Neural progenitor cell (in vitro differentiated cells): ENCODE data around the gene CBX1. TPM values are rescaled to one million over a fixed set of nuclear protein-coding genes. Genes with fewer than 3 reads are reported as not detected.

Source experiments
- DNase-seq: peaks from one replicate; pipeline ENCODE4 v3.0.0-alpha.2; 2016; ENCODE audit warnings: low spot score
- H2AFZ ChIP-seq: fragments of 200-600 bp; sonication (generic); replicated peaks from 2 replicates; pipeline ENCODE4 v1.6.1; 2016; ENCODE audit warnings: antibody characterized with exemption
- H3F3A ChIP-seq: fragments of 200-600 bp; sonication (generic); 2 replicates; pipeline ENCODE4 v1.6.1; 2016; ENCODE audit warnings: antibody characterized with exemption, low read depth
- H3K27ac ChIP-seq: fragments of 200-600 bp; sonication (generic); 2 replicates; pipeline ENCODE4 v1.5.1; 2016; ENCODE audit warnings: mild to moderate bottlenecking
- H3K27me3 ChIP-seq: fragments of 200-600 bp; sonication (generic); 2 replicates; pipeline ENCODE4 v1.6.1; 2016; ENCODE audit warnings: mild to moderate bottlenecking, moderate library complexity
- H3K36me3 ChIP-seq: fragments of 200-600 bp; sonication (generic); 2 replicates; pipeline ENCODE4 v1.5.1; 2016
- H3K4me1 ChIP-seq: fragments of 200-600 bp; sonication (generic); 2 replicates; pipeline ENCODE4 v1.6.1; 2016; ENCODE audit warnings: mixed run types
- H3K4me2 ChIP-seq: fragments of 200-600 bp; sonication (generic); 2 replicates; pipeline ENCODE4 v1.6.1; 2016
- H3K4me3 ChIP-seq: fragments of 200-600 bp; sonication (generic); 2 replicates; pipeline ENCODE4 v1.5.1; 2016
- H3K79me2 ChIP-seq: fragments of 200-600 bp; sonication (generic); 2 replicates; pipeline ENCODE4 v1.6.1; 2016; ENCODE audit warnings: low read depth
- H3K9ac ChIP-seq: fragments of 200-600 bp; sonication (generic); 2 replicates; pipeline ENCODE4 v1.6.1; 2016
- H3K9me3 ChIP-seq: fragments of 200-600 bp; sonication (generic); 2 replicates; pipeline ENCODE4 v1.5.1; 2016; ENCODE audit warnings: low read depth
- H4K20me1 ChIP-seq: fragments of 200-600 bp; sonication (generic); 2 replicates; pipeline ENCODE4 v1.6.1; 2016; ENCODE audit warnings: low read depth
- H3K27ac Mint-ChIP-seq: 3 replicates; pipeline ENCODE4 v1.8.0; 2021; ENCODE audit warnings: mixed read lengths
- H3K27me3 Mint-ChIP-seq: 2 replicates; pipeline ENCODE4 v1.8.0; 2022; ENCODE audit warnings: low read depth, mild to moderate bottlenecking, inconsistent platforms, moderate library complexity, mixed read lengths; ENCODE audit not compliant: insufficient read depth
- H3K36me3 Mint-ChIP-seq: 3 replicates; pipeline ENCODE4 v1.8.0; 2021; ENCODE audit warnings: mixed read lengths
- H3K4me1 Mint-ChIP-seq: 3 replicates; pipeline ENCODE4 v1.8.0; 2021; ENCODE audit warnings: mixed read lengths
- H3K4me3 Mint-ChIP-seq: 3 replicates; pipeline ENCODE4 v1.8.0; 2021; ENCODE audit warnings: mild to moderate bottlenecking, moderate library complexity, mixed read lengths
- H3K9me3 Mint-ChIP-seq: 3 replicates; pipeline ENCODE4 v1.8.0; 2020; ENCODE audit warnings: mixed read lengths
- EZH2 ChIP-seq: fragments of 200-600 bp; sonication (generic); IDR thresholded peaks from 2 replicates; pipeline ENCODE4 v1.6.1; 2017; ENCODE audit warnings: antibody characterized with exemption, mild to moderate bottlenecking, moderate library complexity
- EZH2phosphoT487 ChIP-seq: fragments of 200-600 bp; sonication (generic); IDR thresholded peaks from 2 replicates; pipeline ENCODE4 v1.6.1; 2017; ENCODE audit warnings: antibody characterized with exemption
- total RNA-seq: library from RNA; depleted of rRNA; stranded (reverse); fragments of >200 nt; gene quantifications from 2 replicates; pipeline ENCODE4 v1.2.3, GENCODE V29; 2015; ENCODE audit warnings: low replicate concordance
- TF ChIP-seq, protein P1 (sequence below): fragments of 200-600 bp; sonication (generic); IDR thresholded peaks from 2 replicates; pipeline ENCODE4 v1.5.1; 2017; ENCODE audit warnings: antibody characterized with exemption, mild to moderate bottlenecking

The CBX1 gene
- total RNA-seq, 1 donor from 2014 or later, result 208 TPM

DNA sequence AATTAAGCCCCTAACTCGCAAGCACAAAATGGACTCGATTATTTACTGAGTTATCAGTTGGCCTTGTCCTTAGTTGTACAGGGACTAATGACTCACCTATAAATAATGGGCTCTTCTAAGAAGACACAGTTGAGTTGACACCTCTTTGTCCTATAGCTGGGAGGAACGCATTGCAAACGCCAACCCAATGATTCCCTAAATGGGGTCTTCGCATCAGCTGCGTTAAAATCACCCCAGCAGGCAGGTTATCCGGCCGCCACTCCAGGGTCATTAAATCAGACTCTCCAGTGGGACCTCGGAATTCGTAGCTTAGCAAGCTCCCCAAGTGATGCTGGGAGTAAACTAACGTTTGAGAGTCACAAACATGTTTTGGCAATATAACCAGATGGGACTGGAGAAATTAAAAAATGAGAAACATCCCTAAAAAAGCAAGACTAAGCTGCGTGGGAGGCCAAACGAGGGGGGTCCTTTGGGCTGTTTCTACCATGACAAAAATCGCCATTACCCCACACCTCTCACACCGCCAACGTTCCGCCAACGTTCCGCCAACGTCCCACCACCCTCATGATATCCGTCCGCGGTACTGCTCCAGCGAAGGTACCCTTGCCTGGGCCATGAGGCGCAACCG lies 54.1 kb downstream of the CBX1 start:
- H3K27ac ChIP-seq, result peak overlapping the region; percentile 78
- DNase-seq, result peak; percentile 49

DNA sequence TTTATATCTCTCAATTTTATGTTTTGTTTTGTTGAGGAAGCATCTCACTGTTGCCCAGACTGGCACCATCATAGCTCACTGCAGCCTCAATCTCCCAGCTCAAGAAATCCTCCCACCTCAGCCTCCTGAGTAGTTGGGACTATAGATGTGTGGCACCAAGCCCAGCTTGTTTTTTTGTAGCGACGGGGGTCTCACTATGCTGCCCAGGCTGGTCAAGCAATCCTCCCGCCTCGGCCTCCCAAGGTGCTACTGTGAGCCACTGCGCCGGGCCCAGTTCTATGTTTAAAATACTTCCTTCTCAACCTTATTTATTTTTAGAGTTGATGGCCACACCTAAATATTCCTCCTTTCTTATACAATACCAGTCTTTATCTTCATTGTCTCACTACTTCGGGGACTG lies 55.0 kb downstream of the CBX1 start:
- Mint-ChIP-seq H3K27ac (no peak overlapping the region), H3K4me3 (peak overlapping the region; percentile 100), H3K36me3 (peaks cover 12% of the 10 kb centered on the region), H3K9me3 (no peaks in the 10 kb centered on the region), H3K4me1 (peaks cover 42% of the 10 kb centered on the region), H3K27me3 (no peaks in the 10 kb centered on the region)
- Histone ChIP-seq H3K27ac (no peak overlapping the region), H4K20me1 (peaks cover 27% of the 10 kb centered on the region), H3K9ac (no peak overlapping the region), H3K9me3 (no peaks in the 10 kb centered on the region), H3K4me1 (peaks cover 19% of the 10 kb centered on the region), H3K4me3 (peak overlapping the region; percentile 93), H3F3A (peaks cover 27% of the 10 kb centered on the region), H3K27me3 (no peaks in the 10 kb centered on the region), H3K36me3 (no peaks in the 10 kb centered on the region), H3K4me2 (peak overlapping the region; percentile 89), H2AFZ (no peak overlapping the region), H3K79me2 (peaks cover 47% of the 10 kb centered on the region)
- DNase-seq, result no peak
- TF ChIP-seq, protein P1, sequence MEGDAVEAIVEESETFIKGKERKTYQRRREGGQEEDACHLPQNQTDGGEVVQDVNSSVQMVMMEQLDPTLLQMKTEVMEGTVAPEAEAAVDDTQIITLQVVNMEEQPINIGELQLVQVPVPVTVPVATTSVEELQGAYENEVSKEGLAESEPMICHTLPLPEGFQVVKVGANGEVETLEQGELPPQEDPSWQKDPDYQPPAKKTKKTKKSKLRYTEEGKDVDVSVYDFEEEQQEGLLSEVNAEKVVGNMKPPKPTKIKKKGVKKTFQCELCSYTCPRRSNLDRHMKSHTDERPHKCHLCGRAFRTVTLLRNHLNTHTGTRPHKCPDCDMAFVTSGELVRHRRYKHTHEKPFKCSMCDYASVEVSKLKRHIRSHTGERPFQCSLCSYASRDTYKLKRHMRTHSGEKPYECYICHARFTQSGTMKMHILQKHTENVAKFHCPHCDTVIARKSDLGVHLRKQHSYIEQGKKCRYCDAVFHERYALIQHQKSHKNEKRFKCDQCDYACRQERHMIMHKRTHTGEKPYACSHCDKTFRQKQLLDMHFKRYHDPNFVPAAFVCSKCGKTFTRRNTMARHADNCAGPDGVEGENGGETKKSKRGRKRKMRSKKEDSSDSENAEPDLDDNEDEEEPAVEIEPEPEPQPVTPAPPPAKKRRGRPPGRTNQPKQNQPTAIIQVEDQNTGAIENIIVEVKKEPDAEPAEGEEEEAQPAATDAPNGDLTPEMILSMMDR, result no peak
- TF ChIP-seq EZH2 (no peak), EZH2phosphoT487 (no peak)

More for the DNA sequence above, 54.1 kb downstream of the CBX1 start:
- Histone ChIP-seq H3K27me3 (no peaks in the 10 kb centered on the region), H3K36me3 (no peaks in the 10 kb centered on the region), H3F3A (peaks cover 36% of the 10 kb centered on the region), H3K4me2 (peak overlapping the region; percentile 89), H3K4me1 (peaks cover 22% of the 10 kb centered on the region), H4K20me1 (peaks cover 36% of the 10 kb centered on the region), H2AFZ (peak overlapping the region; percentile 92), H3K9me3 (no peaks in the 10 kb centered on the region), H3K79me2 (peaks cover 56% of the 10 kb centered on the region), H3K9ac (peak overlapping the region; percentile 35), H3K4me3 (peak overlapping the region; percentile 93)
- H3K4me1 Mint-ChIP-seq, result peaks cover 52% of the 10 kb centered on the region
- H3K4me3 Mint-ChIP-seq, result peak overlapping the region; percentile 100
- H3K9me3 Mint-ChIP-seq, result no peaks in the 10 kb centered on the region
- peak overlapping the region; percentile 100 for H3K27ac Mint-ChIP-seq
- peaks cover 4% of the 10 kb centered on the region for H3K27me3 Mint-ChIP-seq
- peaks cover 12% of the 10 kb centered on the region for H3K36me3 Mint-ChIP-seq
- TF ChIP-seq EZH2phosphoT487 (no peak), EZH2 (peak; percentile 15)
- TF ChIP-seq, protein P1, result no peak

DNA sequence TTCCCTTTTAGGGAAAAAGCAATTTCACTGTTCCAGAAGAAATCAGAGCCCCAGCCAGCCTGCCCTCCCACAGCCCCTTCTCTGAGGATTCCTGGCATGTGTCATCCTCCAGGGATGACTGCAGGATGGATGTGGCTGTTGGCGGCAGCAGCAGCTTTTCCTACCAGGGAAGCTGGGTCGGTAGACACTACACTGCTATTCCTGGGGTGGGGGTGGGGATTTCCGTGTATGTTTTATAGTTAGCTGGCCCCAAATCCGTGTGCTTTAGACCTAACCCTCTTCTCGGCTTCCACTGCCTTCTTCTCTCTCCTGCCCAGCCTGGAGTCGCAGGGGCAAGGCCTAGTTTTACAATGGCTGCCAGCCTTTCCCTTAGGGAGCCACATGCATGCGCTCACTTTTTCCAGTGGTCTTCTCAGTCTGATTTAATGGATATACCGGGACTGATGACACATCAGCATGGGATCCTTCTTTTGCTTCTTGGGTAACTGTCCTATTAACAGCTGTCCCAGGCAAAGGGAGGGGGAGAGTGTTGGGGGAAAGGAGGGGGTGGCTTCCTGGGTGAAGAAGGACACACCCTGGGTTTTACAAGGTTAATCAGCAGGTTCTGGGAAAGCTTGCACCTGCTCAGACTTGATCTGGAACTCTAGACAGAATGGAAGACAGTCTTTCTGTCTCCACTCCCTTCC lies 55.8 kb downstream of the CBX1 start:
- H3K4me3 Mint-ChIP-seq, result peak overlapping the region; percentile 100
- H3K4me1 Mint-ChIP-seq, result peaks cover 34% of the 10 kb centered on the region
- H3K36me3 Mint-ChIP-seq, result peaks cover 8% of the 10 kb centered on the region
- no peak for TF ChIP-seq EZH2phosphoT487
- TF ChIP-seq EZH2, result no peak
- TF ChIP-seq, protein P1, result no peak
- peak overlapping the region; percentile 72 for H3K27ac Mint-ChIP-seq
- no peak overlapping the region for H3K27ac ChIP-seq
- H3K4me2 ChIP-seq, result no peak overlapping the region
- H3F3A ChIP-seq, result peaks cover 19% of the 10 kb centered on the region
- H4K20me1 ChIP-seq, result peaks cover 18% of the 10 kb centered on the region
- no peak overlapping the region for H3K4me3 ChIP-seq
- H3K79me2 ChIP-seq, result peaks cover 38% of the 10 kb centered on the region
- no peaks in the 10 kb centered on the region for H3K27me3 ChIP-seq
- H3K36me3 ChIP-seq, result no peaks in the 10 kb centered on the region
- no peak for DNase-seq
- no peaks in the 10 kb centered on the region for H3K9me3 ChIP-seq
- H3K9ac ChIP-seq, result no peak overlapping the region
- H3K9me3 Mint-ChIP-seq, result no peaks in the 10 kb centered on the region
- H3K4me1 ChIP-seq, result peaks cover 16% of the 10 kb centered on the region
- H3K27me3 Mint-ChIP-seq, result no peaks in the 10 kb centered on the region
- no peak overlapping the region for H2AFZ ChIP-seq
